NCI-H2081 (cell line): ENCODE data around the gene SOS1.
"Not testable (repeated sequence)": the region's sequence is repeated elsewhere in the genome, so short reads cannot be mapped to it uniquely, and the experiment has no call there.

Experiments
- DNase-seq, 2 experiments: peaks; one replicate each; lab custom pipeline; 2025; lab: John Stamatoyannopoulos, UW

SOS1 gene

DNA sequence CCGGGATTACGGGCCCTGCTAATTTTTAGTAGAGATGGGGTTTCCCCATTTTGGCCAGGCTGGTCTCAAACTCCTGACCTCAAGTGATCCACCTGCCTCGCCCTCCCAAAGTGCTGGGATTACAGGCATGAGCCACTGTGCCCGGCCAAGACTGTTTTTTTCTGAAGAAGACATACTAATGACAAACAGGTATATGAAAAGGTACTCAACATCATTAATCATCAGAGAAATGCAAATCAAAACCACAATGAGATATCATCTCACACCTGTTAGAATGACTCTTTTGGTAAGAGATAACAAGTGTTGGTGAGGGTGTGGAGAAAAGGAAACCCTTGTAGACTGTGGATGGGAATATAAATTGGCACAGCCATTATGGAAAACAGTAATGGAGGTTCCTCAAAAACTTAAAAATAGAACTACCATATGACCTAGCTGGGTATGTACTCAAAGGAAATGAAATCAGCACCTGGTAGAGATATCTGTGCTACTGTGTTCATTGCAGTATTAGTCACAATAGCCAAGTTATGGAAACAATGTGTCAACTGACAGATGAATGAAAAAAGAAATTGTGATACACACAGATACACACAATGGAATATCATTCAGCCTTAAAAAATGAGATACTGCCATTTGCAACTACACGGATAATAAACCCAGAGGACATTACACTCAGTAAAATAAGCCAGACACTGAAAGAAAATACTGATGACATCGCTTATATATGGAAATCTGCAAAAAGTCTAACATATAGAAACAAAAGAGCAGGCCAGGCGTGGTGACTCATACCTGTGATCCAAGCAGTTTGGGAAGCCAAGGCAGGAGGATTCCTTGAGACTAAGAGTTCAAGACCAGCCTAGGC lies 20.8 kb downstream of the SOS1 start:
- DNase-seq: no peak

DNA sequence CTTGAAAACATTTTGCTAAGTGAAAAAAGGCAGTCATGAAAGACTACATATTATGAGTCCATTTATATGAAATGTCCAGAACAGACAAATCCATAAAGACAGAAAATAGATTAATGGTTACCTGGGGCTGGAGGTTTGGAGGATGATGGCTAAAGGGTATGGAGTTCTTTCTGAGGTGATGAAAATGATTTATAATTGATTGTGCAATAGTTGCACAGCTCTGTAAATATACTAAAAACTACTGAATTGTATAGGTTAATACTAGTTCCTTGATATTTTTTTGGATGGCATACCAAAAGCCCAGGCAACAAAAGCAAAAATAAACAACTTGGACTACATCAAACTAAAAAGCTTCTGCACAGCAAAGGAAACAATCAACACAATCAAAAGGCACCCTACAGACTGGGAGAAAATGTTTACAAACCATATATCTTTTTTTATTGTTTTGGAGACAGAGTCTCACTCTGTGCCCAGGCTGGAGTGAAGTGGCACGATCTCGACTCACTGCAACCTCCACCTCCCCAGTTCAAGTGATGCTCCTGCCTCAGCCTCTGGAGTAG lies 21.5 kb downstream of the SOS1 start:
- peak; percentile 2 to 50 for DNase-seq

DNA sequence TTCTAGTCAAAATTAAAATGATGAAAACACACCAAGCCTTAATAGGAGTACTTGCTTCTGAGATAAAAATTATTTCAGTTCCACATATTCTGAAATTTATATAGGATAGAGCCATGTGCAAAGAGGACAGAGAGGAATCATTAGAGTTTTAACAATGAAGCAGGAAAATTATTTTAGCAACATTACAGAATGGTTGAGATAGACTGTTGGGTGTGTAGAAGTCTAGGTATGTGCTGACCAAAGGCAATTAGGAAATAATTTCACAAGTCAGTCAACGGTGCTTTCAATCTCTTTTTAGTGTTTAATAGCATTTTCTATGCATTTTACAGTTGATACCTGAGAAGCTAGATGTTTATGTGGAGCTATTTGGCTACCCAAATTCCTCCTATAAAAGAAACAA lies 25.2 kb downstream of the SOS1 start:
- DNase-seq: no peak

DNA sequence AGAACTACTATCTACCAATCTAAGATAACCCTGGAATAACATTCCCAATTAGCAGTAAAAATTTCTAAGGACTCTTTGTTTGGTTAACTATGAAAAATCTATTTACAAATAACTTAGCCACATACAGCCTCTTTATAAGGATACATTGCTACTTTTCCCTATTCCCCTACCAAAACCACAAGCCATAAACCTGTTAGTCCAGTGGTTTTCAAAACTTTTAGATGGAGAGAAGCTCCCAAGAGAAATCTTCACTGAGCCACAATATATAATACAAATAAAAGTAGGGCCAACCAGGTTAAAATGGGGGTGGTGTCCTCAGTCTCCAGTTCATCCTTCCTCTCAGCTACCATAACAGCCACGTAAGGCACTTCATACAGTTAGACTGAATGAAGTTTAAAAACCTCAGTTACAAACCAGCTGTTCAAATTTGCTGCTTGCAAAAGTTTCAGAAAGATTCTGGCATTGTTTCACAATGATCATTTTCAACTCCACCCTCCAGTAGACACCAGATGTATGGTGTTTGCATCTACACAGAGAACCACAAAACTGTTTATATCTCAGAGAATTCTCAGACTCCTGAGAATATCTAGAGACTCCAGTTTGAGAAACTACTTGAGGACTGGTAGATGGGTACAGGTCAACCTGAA lies 26.0 kb downstream of the SOS1 start:
- no peak for DNase-seq

DNA sequence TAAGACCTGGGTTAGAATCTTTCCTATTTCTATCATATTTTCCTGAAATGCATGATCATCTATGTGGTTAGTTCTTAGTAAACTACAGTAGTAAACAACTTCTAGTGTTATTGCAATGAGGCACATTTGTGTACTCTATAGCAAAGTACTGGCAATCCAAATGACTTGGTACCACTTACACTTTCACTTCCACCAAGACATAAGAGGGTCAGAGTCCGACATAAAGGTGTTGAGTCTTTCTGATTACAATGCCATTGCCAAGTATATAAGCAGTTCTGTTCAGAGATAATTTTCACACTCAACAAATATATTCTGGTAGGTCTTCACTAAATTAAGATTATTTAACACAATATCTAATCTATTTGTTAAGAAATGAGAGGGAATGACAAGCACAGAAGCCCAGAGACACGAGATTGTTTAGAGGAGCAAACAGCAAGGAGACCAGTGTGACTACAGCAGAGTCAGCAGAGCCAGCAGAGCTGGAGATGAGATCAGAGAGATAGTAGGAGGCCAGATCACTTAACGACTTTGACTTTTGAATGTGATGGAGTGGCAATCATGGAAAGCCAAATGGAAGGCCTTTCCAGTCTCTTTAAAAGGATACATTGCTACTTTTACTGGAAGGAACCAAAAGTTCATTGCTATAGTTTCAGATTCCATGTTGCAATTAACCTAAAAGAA lies 27.5 kb downstream of the SOS1 start:
- DNase-seq: no peak

DNA sequence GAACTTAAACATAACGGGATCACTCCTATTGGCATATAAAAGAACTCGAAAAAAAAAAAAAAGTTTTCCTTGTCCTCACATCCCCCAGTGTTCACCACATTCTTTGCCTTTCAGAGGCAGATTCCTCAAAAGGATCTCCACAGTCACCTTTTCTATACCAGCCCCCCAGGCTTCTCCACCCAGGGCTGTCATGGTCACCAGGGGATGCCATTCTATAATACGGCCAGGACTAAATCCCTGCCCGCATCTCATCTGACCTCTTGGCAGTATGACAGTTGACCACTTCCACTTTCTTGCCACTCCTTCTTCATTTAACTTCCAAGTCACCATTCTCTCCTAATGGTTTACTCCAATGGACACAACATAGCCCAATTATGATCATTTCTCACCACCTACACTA lies 29.3 kb downstream of the SOS1 start:
- no peak for DNase-seq

DNA sequence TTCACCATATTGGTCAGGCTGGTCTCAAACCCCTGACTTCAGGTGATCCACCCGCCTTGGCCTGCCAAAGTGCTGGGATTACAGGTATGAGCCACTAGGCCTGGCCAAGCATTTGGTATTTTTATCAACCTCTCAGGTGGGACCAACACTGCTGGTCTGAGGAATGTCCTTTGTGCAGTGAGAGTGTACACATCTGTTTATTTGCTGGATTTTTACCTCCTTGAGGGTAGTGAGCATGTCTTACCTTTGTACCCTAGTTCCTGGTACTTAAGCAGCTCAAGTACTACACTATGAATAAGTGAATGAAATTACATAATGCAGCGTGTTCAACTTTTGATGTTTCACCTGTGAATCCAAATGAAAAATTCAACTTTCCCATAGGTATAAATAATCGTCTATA lies 29.8 kb downstream of the SOS1 start:
- DNase-seq: no peak

DNA sequence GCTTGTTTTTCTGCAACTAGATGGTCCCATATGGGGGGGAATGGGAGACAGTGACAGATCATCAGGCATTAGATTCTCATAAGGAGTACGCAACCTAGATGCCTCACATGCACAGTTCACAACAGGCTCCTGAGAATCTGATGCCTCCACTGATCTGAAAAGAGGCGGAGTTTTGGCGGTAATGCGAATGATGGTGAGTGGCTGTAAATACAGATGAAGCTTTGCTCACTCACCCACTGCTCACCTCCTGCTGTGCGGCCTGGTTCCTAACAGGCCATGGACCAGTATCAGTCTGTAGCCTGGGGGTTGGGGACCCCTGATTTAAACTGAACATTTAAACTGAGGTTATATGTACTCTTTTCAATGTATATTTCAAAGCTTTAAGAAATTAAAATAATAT lies 40.7 kb downstream of the SOS1 start:
- DNase-seq: no peak

DNA sequence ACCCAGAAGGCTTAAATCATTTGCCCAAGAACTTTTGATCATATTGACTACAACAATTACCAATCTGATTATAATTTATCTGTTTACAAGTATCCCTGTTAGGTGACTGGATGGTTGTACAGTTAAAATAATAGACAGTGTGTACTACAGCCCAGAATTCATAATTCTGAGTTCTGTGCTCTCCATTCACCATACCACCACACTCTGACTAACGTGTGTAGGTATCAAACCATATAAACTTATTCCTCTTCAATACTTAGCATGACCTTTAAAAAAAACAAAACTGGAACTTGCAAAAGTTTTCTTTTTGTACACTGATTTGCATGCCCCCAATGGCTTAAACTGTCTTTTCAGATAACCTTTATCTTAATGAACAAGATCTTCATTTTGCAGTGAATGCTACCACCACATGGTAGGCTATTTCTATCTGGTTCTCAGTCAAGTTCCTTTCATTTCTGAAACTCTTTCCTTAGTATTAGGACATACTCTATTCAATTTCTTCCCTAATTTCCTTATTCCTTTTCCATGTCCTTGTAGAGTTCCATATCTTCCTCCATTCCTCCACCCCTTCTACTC lies 50.9 kb downstream of the SOS1 start:
- no peak for DNase-seq

DNA sequence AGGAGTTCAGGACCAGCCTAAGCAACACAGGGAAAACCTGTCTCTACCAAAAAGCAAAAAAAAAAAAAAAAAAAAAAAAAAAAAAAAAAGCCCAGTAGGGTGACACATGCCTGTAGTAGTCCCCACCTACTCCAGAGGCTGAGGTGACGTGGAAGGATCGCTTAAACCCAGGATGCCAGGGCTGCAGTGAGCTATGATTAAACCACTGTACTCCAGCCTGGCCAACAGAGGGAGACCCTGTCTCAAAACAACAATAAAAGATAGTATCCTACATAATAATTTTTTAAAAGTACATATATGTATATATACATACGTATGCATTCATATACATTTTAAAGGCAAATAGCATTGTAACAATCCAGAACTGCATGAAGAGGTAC lies 51.7 kb downstream of the SOS1 start:
- DNase-seq: no peak

DNA sequence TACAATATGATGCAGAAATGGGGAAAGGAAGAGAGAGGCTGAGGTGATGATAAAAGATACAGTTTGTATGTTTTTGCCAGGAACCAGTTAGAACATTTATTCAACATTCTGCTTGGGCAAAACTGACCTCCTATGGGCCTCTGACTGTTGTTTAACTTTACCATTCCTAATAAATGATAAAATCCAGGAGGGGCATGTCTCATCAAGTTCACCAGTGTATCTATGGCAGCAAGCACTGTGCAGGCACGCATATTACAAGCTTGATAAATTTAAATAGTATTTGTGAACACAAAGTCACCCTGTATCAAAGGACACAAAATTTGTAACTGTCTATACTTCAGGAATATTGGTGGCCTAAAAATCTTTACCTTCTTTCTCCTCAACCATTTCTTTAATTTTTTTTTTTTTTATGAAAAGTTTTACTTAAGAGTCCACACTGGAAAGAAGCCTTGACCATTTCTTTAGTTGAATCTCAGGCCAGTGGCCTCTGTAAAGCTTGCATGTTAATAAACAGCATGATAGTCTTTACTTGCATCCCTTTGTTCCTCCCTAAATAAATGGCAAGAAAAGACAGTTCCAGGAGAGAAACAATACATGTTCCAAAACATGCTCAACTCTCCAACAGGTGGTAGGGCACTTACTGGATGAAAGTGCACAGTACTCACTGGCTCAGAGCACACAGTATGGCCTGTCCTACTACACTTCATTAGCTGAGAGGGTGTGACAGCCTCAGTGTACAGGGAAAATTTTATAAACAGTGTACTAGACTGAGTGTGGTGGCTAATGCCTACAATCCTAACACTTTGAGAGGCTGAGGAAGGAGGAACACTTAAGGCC lies 52.3 kb downstream of the SOS1 start:
- DNase-seq: no peak

DNA sequence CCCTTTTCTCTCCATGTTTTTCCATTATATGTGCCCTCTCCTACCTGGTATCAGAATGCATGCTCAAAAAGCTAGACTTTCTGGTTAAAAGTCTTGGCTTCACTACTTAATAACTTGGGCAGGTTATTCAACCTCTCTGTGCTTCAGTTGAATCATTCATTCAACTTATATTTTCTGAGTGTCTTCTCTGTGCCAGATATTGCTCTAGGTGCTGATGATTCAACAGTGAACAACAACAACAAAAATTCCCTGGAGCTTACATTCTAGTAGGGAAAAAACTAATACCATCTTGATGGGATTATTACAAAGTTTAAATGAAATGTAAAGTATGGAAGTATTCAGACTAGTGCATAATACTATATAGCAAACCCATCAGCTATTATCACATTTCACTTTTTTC lies 55.2 kb downstream of the SOS1 start:
- no peak for DNase-seq

DNA sequence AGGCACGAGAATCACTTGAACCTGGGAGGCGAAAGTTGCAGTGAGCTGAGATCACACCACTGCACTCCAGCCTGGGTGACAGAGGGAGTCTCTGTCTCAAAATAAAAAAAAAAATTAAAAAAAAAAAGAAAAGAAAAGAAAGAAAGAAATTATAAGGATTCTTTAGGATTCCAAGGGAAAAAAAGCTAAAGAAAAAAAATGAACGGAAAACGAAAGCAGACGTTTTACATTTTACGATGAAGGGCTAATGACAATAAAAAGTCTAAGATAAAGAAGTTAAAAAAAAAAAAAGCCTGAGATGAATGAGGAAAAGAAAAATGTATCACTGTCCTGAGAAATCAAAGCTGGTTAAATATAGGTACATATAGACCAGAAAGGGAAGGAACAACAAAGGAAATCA lies 58.5 kb downstream of the SOS1 start:
- DNase-seq: no peak

DNA sequence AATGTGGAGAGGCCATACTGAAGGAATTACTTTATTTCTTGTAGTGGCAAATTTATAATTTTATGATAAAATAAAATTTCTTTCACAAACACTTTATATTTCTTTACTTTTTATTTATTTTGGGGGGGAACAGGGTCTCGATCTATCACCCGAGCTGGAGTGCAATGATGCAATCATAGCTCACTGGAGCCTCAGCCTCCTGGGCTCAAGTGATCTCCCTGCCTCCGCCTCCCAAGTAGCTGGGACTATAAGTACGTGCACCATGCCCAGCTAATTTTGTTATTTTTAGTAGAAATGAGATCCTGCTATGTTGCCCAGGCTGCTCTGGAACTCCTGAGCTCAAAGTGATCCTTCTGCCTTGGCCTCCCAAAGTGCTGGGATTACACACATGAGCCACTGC lies 59.6 kb downstream of the SOS1 start:
- no peak for DNase-seq

DNA sequence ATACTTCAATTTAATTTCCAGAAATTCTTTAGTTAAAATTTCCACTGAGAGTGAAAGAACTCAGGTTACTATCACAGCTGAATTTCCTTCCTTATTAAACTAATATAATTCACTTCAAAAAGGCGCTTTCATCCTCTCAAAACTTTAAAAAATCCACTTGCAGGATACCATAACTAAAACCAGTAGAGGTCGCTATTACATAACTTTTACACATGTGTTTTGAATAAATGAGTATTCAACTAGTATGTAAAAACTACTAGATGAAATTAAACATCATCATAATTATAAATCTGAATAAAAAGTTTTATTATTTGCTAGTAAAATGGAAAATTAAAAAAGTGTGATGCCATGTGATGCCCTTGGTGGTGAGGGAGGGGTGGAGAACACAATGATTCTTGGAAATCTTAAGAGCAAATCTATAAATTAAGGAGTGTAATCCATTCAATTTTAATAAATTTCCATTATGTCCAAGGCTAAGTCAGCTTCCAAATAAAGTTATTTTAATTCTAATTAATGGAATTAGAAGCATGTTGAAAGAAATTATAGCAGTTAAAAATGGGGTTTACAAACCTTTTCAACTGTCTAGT lies 61.4 kb downstream of the SOS1 start:
- DNase-seq: peak; percentile 30 to 37

DNA sequence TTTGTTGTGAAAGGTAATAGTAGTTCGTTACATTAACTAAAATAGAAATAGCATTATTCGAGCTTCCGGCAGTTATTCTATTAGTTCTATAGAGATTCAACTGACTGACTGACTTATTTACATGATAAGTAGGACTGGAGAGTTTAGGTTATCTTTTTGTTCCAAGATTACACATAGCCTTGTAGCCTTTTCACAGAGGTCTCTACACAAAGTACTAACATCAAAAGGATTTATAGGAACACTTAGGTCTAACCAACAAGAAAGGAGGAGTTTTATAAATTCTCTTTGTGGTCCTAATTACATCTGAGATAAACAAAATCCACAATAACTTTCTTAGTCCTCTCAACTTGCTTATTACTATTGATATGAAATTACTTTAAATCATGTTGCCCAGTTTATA lies 62.8 kb downstream of the SOS1 start:
- DNase-seq: no peak

DNA sequence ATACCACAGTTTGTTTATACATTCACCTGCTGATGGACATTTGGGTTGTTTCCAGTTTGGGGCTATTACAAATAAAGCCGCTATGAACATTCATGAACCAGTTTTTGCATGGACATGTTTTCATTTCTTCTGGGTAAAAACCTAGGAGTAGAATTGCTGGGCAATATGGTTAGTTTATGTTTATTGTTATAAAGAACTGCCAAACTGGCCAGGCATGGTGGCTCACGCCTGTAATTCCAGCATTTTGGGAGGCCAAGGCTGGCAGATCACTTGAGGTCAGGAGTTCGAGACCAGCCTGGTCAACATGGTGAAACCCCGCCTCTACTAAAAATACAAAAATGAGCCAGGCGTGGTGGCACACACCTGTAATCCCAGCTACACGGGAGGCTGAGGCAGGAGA lies 68.2 kb downstream of the SOS1 start:
- DNase-seq: not testable (repeated sequence)

DNA sequence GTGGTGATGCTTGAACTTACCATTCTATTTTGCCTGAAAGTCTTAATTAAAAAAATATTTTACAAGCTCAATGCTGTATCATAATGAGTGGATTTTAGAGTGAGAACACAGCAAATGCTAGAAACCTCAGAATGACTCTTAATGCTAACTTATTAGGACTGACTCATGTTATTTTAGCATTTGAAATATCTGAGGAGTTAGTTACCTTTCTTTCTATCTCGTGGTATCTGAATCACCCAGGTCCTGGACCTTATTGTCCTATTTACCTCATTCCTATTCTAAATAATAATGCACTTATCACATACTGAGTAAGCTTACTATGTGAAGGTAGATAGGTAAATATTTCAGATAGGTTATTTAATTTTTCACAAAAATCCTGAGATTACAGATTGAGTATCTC lies 70.7 kb downstream of the SOS1 start:
- DNase-seq: no peak

DNA sequence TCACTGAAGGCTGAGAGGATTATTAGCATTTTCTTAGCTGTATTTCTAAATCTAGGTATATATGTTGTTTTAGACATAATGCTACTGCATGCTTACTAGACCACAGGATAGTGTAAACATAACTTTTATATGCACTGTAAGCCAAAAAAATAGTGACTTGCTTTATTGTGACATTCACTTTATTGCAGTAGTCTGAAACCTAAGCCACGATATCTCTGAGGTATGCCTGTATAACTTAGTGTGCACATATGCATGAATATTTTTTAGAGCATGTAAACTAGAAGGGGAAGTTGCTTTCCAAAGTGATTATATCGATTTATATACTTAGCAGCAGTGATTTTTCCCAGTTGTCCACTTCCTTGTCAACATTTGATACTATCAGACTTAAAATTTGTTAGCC lies 81.8 kb downstream of the SOS1 start:
- DNase-seq: no peak

DNA sequence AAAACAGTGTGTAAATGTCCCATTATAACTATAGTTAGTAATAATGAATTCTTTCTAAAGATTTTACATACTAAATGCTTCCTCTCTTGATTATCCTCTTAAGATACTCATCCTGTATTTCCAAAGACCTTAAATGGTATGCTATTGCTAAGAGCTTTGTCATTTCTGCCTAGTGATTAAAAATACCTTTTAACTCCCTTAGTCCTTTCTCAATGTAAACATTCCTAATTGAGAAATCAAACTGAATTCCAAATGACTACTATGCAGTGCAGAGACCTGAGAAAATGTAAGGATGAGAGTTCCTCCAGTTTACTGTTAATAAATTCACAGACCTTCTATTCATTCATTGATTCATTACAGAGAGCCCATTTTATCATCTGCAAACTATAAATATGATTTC lies 86.9 kb downstream of the SOS1 start:
- DNase-seq: no peak

DNA sequence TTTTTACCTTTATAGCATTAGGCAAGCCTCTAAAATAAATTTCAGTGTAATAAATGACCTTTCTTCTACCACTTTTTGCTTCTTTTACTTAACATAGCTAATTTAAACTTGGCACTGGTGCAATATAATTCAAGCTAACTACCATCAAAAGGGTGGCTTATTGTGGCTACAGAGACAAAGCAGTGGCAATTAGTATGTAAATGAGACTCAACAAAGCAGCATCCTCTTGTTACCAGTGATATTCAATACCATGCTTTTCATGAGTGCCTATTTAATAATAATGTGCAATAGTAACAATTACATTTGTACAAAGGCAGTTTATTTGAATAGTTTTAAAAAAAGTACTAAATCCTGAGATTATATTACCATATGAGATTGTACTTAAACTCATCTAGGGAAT lies 93.4 kb downstream of the SOS1 start:
- no peak for DNase-seq
